HFFc6 (cell line): ENCODE results near the gene CELF2. TPM values are rescaled to one million over a fixed set of nuclear protein-coding genes. Genes with fewer than 3 reads are reported as not detected.

ENCODE experiments used
- DNase-seq: peaks from one replicate; pipeline ENCODE4 v3.0.0-alpha.2; 2018
- H3K27ac Mint-ChIP-seq: 2 replicates; pipeline ENCODE4 v1.8.0; 2020; ENCODE audit warnings: mild to moderate bottlenecking, mixed read lengths
- H3K27me3 Mint-ChIP-seq: 2 replicates; pipeline ENCODE4 v1.8.0; 2021; ENCODE audit warnings: mild to moderate bottlenecking, moderate library complexity, mixed read lengths; ENCODE audit not compliant: insufficient read depth
- H3K36me3 Mint-ChIP-seq: 2 replicates; pipeline ENCODE4 v1.8.0; 2021; ENCODE audit warnings: low read depth, mixed read lengths
- H3K4me1 Mint-ChIP-seq: 2 replicates; pipeline ENCODE4 v1.8.0; 2020; ENCODE audit warnings: low read depth, mixed read lengths
- H3K4me3 Mint-ChIP-seq: 2 replicates; pipeline ENCODE4 v1.8.0; 2020; ENCODE audit warnings: mild to moderate bottlenecking, moderate library complexity, mixed read lengths
- H3K9me3 Mint-ChIP-seq: 2 replicates; pipeline ENCODE4 v1.8.0; 2020; ENCODE audit warnings: mild to moderate bottlenecking, mixed read lengths
- CTCF ChIP-seq: fragments of 200-600 bp; sonication (generic); IDR thresholded peaks from 2 replicates; pipeline ENCODE4 v1.5.0; 2021; ENCODE audit warnings: antibody characterized with exemption, mild to moderate bottlenecking
- total RNA-seq, 6 experiments: library from RNA; stranded (reverse); fragmentation: NEBNext Ultra II Directional; extraction: Animal tissue kit (Norgen Biotek cat#: 25700); gene quantifications; 2 replicates in 1 of 6; 3 replicates in 5 of 6; pipeline ENCODE4 v1.2.3, GENCODE V29; 2021

Gene CELF2
- total RNA-seq, 6 experiments from 2014 or later = 2.7 to 5.2 (median 3.5) TPM

- H3K9me3 Mint-ChIP-seq = no peaks in the 10 kb centered on the region; the same call in 1 of the 2 replicates
- H3K4me1 Mint-ChIP-seq = no peaks in the 10 kb centered on the region
- DNase-seq = no peak
- TF ChIP-seq CTCF = no peak
- no peaks in the 10 kb centered on the region; the same call in 1 of the 2 replicates for H3K27me3 Mint-ChIP-seq
- H3K4me3 Mint-ChIP-seq = no peak overlapping the region
- H3K27ac Mint-ChIP-seq = no peak overlapping the region
- no peaks in the 10 kb centered on the region for H3K36me3 Mint-ChIP-seq
These were observed 27.8 kb downstream of the CELF2 start for GRCh38 chr10:11045487-11045886.

- no peaks in the 10 kb centered on the region; the same call in 1 of the 2 replicates for H3K27me3 Mint-ChIP-seq
- no peak for DNase-seq
- H3K27ac Mint-ChIP-seq = no peak overlapping the region
- H3K4me3 Mint-ChIP-seq = no peak overlapping the region
- TF ChIP-seq CTCF = no peak
- H3K9me3 Mint-ChIP-seq = no peaks in the 10 kb centered on the region; the same call in 1 of the 2 replicates
- H3K36me3 Mint-ChIP-seq = no peaks in the 10 kb centered on the region
- no peaks in the 10 kb centered on the region for H3K4me1 Mint-ChIP-seq
These were observed 28.5 kb downstream of the CELF2 start for GRCh38 chr10:11045995-11046775.

GRCh38 chr10:11046776-11047160 lies 29.1 kb downstream of the CELF2 start:
- Mint-ChIP-seq H3K9me3 (no peaks in the 10 kb centered on the region; the same call in 1 of the 2 replicates), H3K27me3 (no peaks in the 10 kb centered on the region; the same call in 1 of the 2 replicates), H3K27ac (no peak overlapping the region), H3K36me3 (no peaks in the 10 kb centered on the region), H3K4me3 (no peak overlapping the region), H3K4me1 (no peaks in the 10 kb centered on the region)
- no peak for DNase-seq
- no peak for TF ChIP-seq CTCF

- TF ChIP-seq CTCF = no peak
- no peak for DNase-seq
- H3K9me3 Mint-ChIP-seq = no peaks in the 10 kb centered on the region; the same call in 1 of the 2 replicates
- H3K27ac Mint-ChIP-seq = no peak overlapping the region
- no peaks in the 10 kb centered on the region; the same call in 1 of the 2 replicates for H3K27me3 Mint-ChIP-seq
- no peak overlapping the region for H3K4me3 Mint-ChIP-seq
- H3K36me3 Mint-ChIP-seq = no peaks in the 10 kb centered on the region
- no peaks in the 10 kb centered on the region for H3K4me1 Mint-ChIP-seq
These were observed 31.1 kb downstream of the CELF2 start for GRCh38 chr10:11048707-11049278.

- Mint-ChIP-seq H3K27me3 (no peaks in the 10 kb centered on the region; the same call in 1 of the 2 replicates), H3K4me3 (no peak overlapping the region), H3K4me1 (no peaks in the 10 kb centered on the region), H3K9me3 (0 out of 2 replicates have a peak, but pooled peaks cover 3% of the 10 kb centered on the region), H3K36me3 (no peaks in the 10 kb centered on the region), H3K27ac (no peak overlapping the region)
- DNase-seq = no peak
- TF ChIP-seq CTCF = no peak
These were observed 32.1 kb downstream of the CELF2 start for GRCh38 chr10:11049806-11050205.
